ENCODE data around the gene TRPM2. TPM values are rescaled to one million over a fixed set of nuclear protein-coding genes. Genes with fewer than 3 reads are reported as not detected.

The TRPM2 gene
- total and polyA plus RNA-seq, 7 experiments from 2014 or later = 1.2 to 29.6 (median 2.0) TPM

- DNase-seq (no peak), ATAC-seq (no peak)
- peaks cover 0 to 15% (median 0%) of the 10 kb centered on the region in 7 donors for H3K4me1 Mint-ChIP-seq
- intact Hi-C loops (cut with micrococcal nuclease) = no loop called here
- peaks cover 6 to 9% (median 7%) of the 10 kb centered on the region in 5 donors for H3K36me3 Mint-ChIP-seq
- Histone ChIP-seq H3K4me1 (ENCODE audit: control insufficient read depth in 2 of 2, insufficient read depth in 2 of 2, low read length in 2 of 2) (no peaks in the 10 kb centered on the region), H3K9me3 (ENCODE audit: control insufficient read depth in 2 of 3, low read length in 3 of 3) (no peaks in the 10 kb centered on the region), H3K27ac (ENCODE audit: low read depth, low read length) (no peak overlapping the region), H3K27me3 (ENCODE audit: control insufficient read depth in 2 of 2, insufficient read depth in 2 of 2, low read length in 2 of 2) (no peaks in the 10 kb centered on the region), H3K36me3 (ENCODE audit: control insufficient read depth in 2 of 3, insufficient read depth in 3 of 3, low read length in 3 of 3) (peaks cover 7 to 94% (median 14%) of the 10 kb centered on the region in 3 experiments), H3K4me3 (ENCODE audit: low read length) (no peak overlapping the region)
- no peaks in the 10 kb centered on the region for H3K9me3 Mint-ChIP-seq
- CTCF ChIA-PET = no interaction called here
- no peak overlapping the region for H3K4me3 Mint-ChIP-seq
- POLR2A ChIA-PET = no interaction called here
- no peak overlapping the region for H3K27ac Mint-ChIP-seq
- no peaks in the 10 kb centered on the region for H3K27me3 Mint-ChIP-seq
These were observed 37.7 kb upstream of the TRPM2 start for GRCh38 chr21:44315691-44316203.

- H3K27me3 ChIP-seq (ENCODE audit: control insufficient read depth in 2 of 2, insufficient read depth in 2 of 2, low read length in 2 of 2) = no peaks in the 10 kb centered on the region
These were observed 37.0 kb upstream of the TRPM2 start for GRCh38 chr21:44316277-44316900.

GRCh38 chr21:44317241-44317782, 36.1 kb upstream of the TRPM2 start:
- no peak overlapping the region for H3K27ac ChIP-seq (ENCODE audit: low read depth, low read length)
- no peak overlapping the region for H3K4me3 ChIP-seq (ENCODE audit: low read length)
- no peaks in the 10 kb centered on the region for H3K27me3 ChIP-seq (ENCODE audit: control insufficient read depth in 2 of 2, insufficient read depth in 2 of 2, low read length in 2 of 2)
- H3K9me3 ChIP-seq (ENCODE audit: control insufficient read depth in 2 of 3, low read length in 3 of 3) = no peaks in the 10 kb centered on the region
- DNase-seq (no peak), ATAC-seq (no peak)
- Mint-ChIP-seq H3K9me3 (no peaks in the 10 kb centered on the region), H3K4me1 (peaks cover 0 to 2% (median 0%) of the 10 kb centered on the region in 7 donors), H3K27me3 (no peaks in the 10 kb centered on the region), H3K27ac (peak overlapping the region in 1 of 9 donors; percentile 25), H3K36me3 (peaks cover 0 to 4% (median 0%) of the 10 kb centered on the region in 5 donors), H3K4me3 (no peak overlapping the region)
- peaks cover 0 to 91% (median 5%) of the 10 kb centered on the region in 3 experiments for H3K36me3 ChIP-seq (ENCODE audit: control insufficient read depth in 2 of 3, insufficient read depth in 3 of 3, low read length in 3 of 3)
- ChIA-PET CTCF (no interaction called here), POLR2A (interaction anchor here (1.0 kb wide), 1 partner anchor 22 kb away, joined by 3 read pairs; the partner anchor contains the start of gene CFAP410)
- intact Hi-C loops (cut with micrococcal nuclease) = no loop called here
- H3K4me1 ChIP-seq (ENCODE audit: control insufficient read depth in 2 of 2, insufficient read depth in 2 of 2, low read length in 2 of 2) = no peaks in the 10 kb centered on the region

More at GRCh38 chr21:44316277-44316900, 37.0 kb upstream of the TRPM2 start:
- H3K9me3 ChIP-seq (ENCODE audit: control insufficient read depth in 2 of 3, low read length in 3 of 3) = no peaks in the 10 kb centered on the region
- H3K27ac Mint-ChIP-seq = peak overlapping the region in 4 of 9 donors; percentile 30 to 62 (median 44)
- H3K27me3 Mint-ChIP-seq = no peaks in the 10 kb centered on the region
- H3K4me3 Mint-ChIP-seq = no peak overlapping the region
- peaks cover 0 to 9% (median 0%) of the 10 kb centered on the region in 7 donors for H3K4me1 Mint-ChIP-seq
- no peak overlapping the region for H3K4me3 ChIP-seq (ENCODE audit: low read length)
- H3K36me3 ChIP-seq (ENCODE audit: control insufficient read depth in 2 of 3, insufficient read depth in 3 of 3, low read length in 3 of 3) = peaks cover under 1 to 91% (median 8%) of the 10 kb centered on the region in 3 experiments
- DNase-seq (no peak), ATAC-seq (no peak)
- no peaks in the 10 kb centered on the region for H3K4me1 ChIP-seq (ENCODE audit: control insufficient read depth in 2 of 2, insufficient read depth in 2 of 2, low read length in 2 of 2)
- ChIA-PET POLR2A (interaction anchor here (1.0 kb wide), 1 partner anchor 23 kb away, joined by 3 read pairs; the partner anchor contains the start of gene CFAP410), CTCF (no interaction called here)
- intact Hi-C loops (cut with micrococcal nuclease) = no loop called here
- no peaks in the 10 kb centered on the region for H3K9me3 Mint-ChIP-seq
- peaks cover under 1 to 4% (median under 1%) of the 10 kb centered on the region in 5 donors for H3K36me3 Mint-ChIP-seq
- no peak overlapping the region for H3K27ac ChIP-seq (ENCODE audit: low read depth, low read length)

- Histone ChIP-seq H3K4me1 (ENCODE audit: control insufficient read depth in 2 of 2, insufficient read depth in 2 of 2, low read length in 2 of 2) (no peaks in the 10 kb centered on the region), H3K4me3 (ENCODE audit: low read length) (no peak overlapping the region), H3K36me3 (ENCODE audit: control insufficient read depth in 2 of 3, insufficient read depth in 3 of 3, low read length in 3 of 3) (peaks cover 0 to 91% (median 5%) of the 10 kb centered on the region in 3 experiments), H3K27ac (ENCODE audit: low read depth, low read length) (no peak overlapping the region), H3K27me3 (ENCODE audit: control insufficient read depth in 2 of 2, insufficient read depth in 2 of 2, low read length in 2 of 2) (no peaks in the 10 kb centered on the region), H3K9me3 (ENCODE audit: control insufficient read depth in 2 of 3, low read length in 3 of 3) (no peaks in the 10 kb centered on the region)
- H3K27me3 Mint-ChIP-seq = no peaks in the 10 kb centered on the region
- no peak overlapping the region for H3K4me3 Mint-ChIP-seq
- DNase-seq (no peak), ATAC-seq (no peak)
- intact Hi-C loops (cut with micrococcal nuclease) = no loop called here
- H3K27ac Mint-ChIP-seq = no peak overlapping the region
- peaks cover 0 to 4% (median 0%) of the 10 kb centered on the region in 5 donors for H3K36me3 Mint-ChIP-seq
- CTCF ChIA-PET = no interaction called here
- POLR2A ChIA-PET = interaction anchor here (1.7 kb wide), 1 partner anchor 8 kb away, joined by 3 read pairs; no protein-coding TSS in a partner anchor
- H3K9me3 Mint-ChIP-seq = no peaks in the 10 kb centered on the region
- peaks cover 0 to 2% (median 0%) of the 10 kb centered on the region in 7 donors for H3K4me1 Mint-ChIP-seq
These were observed 35.5 kb upstream of the TRPM2 start for GRCh38 chr21:44317871-44318270.

GRCh38 chr21:44318489-44319285, 34.7 kb upstream of the TRPM2 start:
- H3K27ac Mint-ChIP-seq = no peak overlapping the region
- Histone ChIP-seq H3K27me3 (ENCODE audit: control insufficient read depth in 2 of 2, insufficient read depth in 2 of 2, low read length in 2 of 2) (no peaks in the 10 kb centered on the region), H3K27ac (ENCODE audit: low read depth, low read length) (no peak overlapping the region), H3K9me3 (ENCODE audit: control insufficient read depth in 2 of 3, low read length in 3 of 3) (no peaks in the 10 kb centered on the region), H3K4me3 (ENCODE audit: low read length) (no peak overlapping the region), H3K36me3 (ENCODE audit: control insufficient read depth in 2 of 3, insufficient read depth in 3 of 3, low read length in 3 of 3) (peaks cover 0 to 91% (median 0%) of the 10 kb centered on the region in 3 experiments), H3K4me1 (ENCODE audit: control insufficient read depth in 2 of 2, insufficient read depth in 2 of 2, low read length in 2 of 2) (no peaks in the 10 kb centered on the region)
- H3K4me3 Mint-ChIP-seq = no peak overlapping the region
- H3K27me3 Mint-ChIP-seq = no peaks in the 10 kb centered on the region
- ChIA-PET POLR2A (interaction anchor here (1.7 kb wide), 1 partner anchor 9 kb away, joined by 3 read pairs; no protein-coding TSS in a partner anchor), CTCF (no interaction called here)
- intact Hi-C loops (cut with micrococcal nuclease) = no loop called here
- DNase-seq (no peak), ATAC-seq (no peak)
- peaks cover 0 to 2% (median 0%) of the 10 kb centered on the region in 7 donors for H3K4me1 Mint-ChIP-seq
- peaks cover 0 to 4% (median 0%) of the 10 kb centered on the region in 5 donors for H3K36me3 Mint-ChIP-seq
- no peaks in the 10 kb centered on the region for H3K9me3 Mint-ChIP-seq

- H3K9me3 ChIP-seq (ENCODE audit: control insufficient read depth in 2 of 3, low read length in 3 of 3) = no peaks in the 10 kb centered on the region
- H3K9me3 Mint-ChIP-seq = no peaks in the 10 kb centered on the region
- no peak overlapping the region for H3K4me3 Mint-ChIP-seq
- no peak for DNase-seq
- H3K4me1 Mint-ChIP-seq = peaks cover 0 to 2% (median 0%) of the 10 kb centered on the region in 7 donors
- ATAC-seq = no peak
- no peaks in the 10 kb centered on the region for H3K27me3 Mint-ChIP-seq
- no peak overlapping the region for H3K4me3 ChIP-seq (ENCODE audit: low read length)
- intact Hi-C loops (cut with micrococcal nuclease) = loop anchor here in 1 of 2 donors (10.0 kb wide), 1 partner anchor 165 kb away; no protein-coding TSS in a partner anchor
- H3K27ac Mint-ChIP-seq = peak overlapping the region in 1 of 9 donors; percentile 38
- H3K27me3 ChIP-seq (ENCODE audit: control insufficient read depth in 2 of 2, insufficient read depth in 2 of 2, low read length in 2 of 2) = no peaks in the 10 kb centered on the region
- no peaks in the 10 kb centered on the region for H3K4me1 ChIP-seq (ENCODE audit: control insufficient read depth in 2 of 2, insufficient read depth in 2 of 2, low read length in 2 of 2)
- peaks cover 0 to 4% (median 0%) of the 10 kb centered on the region in 5 donors for H3K36me3 Mint-ChIP-seq
- no peak overlapping the region for H3K27ac ChIP-seq (ENCODE audit: low read depth, low read length)
- ChIA-PET CTCF (interaction anchor here (1.2 kb wide), 1 partner anchor 21 kb away, joined by 3 read pairs; no protein-coding TSS in a partner anchor), POLR2A (interaction anchor here (1.7 kb wide), 1 partner anchor 10 kb away, joined by 3 read pairs; no protein-coding TSS in a partner anchor)
- H3K36me3 ChIP-seq (ENCODE audit: control insufficient read depth in 2 of 3, insufficient read depth in 3 of 3, low read length in 3 of 3) = peaks cover 0 to 93% (median 0%) of the 10 kb centered on the region in 3 experiments
These were observed 33.9 kb upstream of the TRPM2 start for GRCh38 chr21:44319407-44320065.
